ENCODE results near the gene FOXA3.

Gene FOXA3

GRCh38 chr19:45876161-45876410 lies 12.0 kb downstream of the FOXA3 start:
- TF ChIP-seq, protein P1, sequence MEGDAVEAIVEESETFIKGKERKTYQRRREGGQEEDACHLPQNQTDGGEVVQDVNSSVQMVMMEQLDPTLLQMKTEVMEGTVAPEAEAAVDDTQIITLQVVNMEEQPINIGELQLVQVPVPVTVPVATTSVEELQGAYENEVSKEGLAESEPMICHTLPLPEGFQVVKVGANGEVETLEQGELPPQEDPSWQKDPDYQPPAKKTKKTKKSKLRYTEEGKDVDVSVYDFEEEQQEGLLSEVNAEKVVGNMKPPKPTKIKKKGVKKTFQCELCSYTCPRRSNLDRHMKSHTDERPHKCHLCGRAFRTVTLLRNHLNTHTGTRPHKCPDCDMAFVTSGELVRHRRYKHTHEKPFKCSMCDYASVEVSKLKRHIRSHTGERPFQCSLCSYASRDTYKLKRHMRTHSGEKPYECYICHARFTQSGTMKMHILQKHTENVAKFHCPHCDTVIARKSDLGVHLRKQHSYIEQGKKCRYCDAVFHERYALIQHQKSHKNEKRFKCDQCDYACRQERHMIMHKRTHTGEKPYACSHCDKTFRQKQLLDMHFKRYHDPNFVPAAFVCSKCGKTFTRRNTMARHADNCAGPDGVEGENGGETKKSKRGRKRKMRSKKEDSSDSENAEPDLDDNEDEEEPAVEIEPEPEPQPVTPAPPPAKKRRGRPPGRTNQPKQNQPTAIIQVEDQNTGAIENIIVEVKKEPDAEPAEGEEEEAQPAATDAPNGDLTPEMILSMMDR (conservative IDR thresholded peaks at IDR 0.05; ENCODE audit: low read depth, low read length), result no peak
- no peak for DNase-seq (ENCODE audit: low read depth)
- no peak overlapping the region for H3K4me3 ChIP-seq (ENCODE audit: low read length)

- no peak for DNase-seq (ENCODE audit: low read depth)
- H3K4me3 ChIP-seq (ENCODE audit: low read length), result peak overlapping the region; percentile 10
- TF ChIP-seq, protein P1 (conservative IDR thresholded peaks at IDR 0.05; ENCODE audit: low read depth, low read length), result no peak
Measured at GRCh38 chr19:45876411-45877197, 12.5 kb downstream of the FOXA3 start.

GRCh38 chr19:45878043-45878794 lies 14.1 kb downstream of the FOXA3 start:
- H3K4me3 ChIP-seq (ENCODE audit: low read length), result no peak overlapping the region
- TF ChIP-seq, protein P1 (conservative IDR thresholded peaks at IDR 0.05; ENCODE audit: low read depth, low read length), result no peak
- DNase-seq (ENCODE audit: low read depth), result no peak

DNA sequence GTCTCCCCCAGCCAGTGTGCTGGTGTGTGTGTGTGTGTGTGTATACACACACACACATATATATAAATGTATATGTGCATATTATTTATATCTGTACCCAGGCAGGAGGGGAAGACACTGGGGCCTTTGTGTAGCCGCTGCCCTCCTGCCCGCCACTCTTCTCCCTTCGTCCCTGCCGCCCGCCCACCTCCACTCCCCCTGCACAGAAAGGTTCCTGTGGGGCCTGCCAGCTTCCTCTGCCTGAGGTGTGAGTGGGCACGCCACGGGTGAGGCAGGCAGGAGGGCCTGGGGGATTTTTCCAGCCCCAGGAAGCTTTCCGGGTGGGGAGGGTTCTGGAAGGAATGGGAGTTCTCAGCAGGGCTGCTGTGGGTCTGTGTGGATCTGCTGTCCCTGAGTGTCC lies 14.9 kb downstream of the FOXA3 start:
- TF ChIP-seq, protein P1 (conservative IDR thresholded peaks at IDR 0.05; ENCODE audit: low read depth, low read length), result no peak

DNA sequence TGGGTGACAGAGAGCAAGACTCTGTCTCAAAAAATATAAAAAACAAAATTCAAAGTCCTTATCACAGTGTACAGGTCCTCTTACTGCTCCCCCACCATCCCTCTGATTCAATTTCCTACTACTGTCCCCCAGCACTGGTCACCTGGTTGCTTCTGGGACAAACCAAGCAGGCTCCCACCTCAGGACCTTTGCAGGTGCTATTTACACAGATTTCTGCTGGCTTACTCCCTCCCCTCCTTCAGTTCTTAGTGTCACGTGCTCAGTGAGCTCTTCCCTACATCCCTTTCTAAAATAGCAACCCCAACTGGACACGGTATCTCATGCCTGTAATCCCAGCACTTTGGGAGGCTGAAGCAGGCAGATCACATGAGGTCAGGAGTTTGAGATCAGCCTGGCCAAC lies 15.8 kb downstream of the FOXA3 start:
- TF ChIP-seq, protein P1 (conservative IDR thresholded peaks at IDR 0.05; ENCODE audit: low read depth, low read length), result no peak
- no peak for DNase-seq (ENCODE audit: low read depth)
- no peak overlapping the region for H3K4me3 ChIP-seq (ENCODE audit: low read length)

More for the DNA sequence above, 14.9 kb downstream of the FOXA3 start:
- no peak for DNase-seq (ENCODE audit: low read depth)
- no peak overlapping the region for H3K4me3 ChIP-seq (ENCODE audit: low read length)

- no peak for DNase-seq (ENCODE audit: low read depth)
- H3K4me3 ChIP-seq (ENCODE audit: low read length), result no peak overlapping the region
- TF ChIP-seq, protein P1 (conservative IDR thresholded peaks at IDR 0.05; ENCODE audit: low read depth, low read length), result no peak
Measured at GRCh38 chr19:45881082-45881908, 17.2 kb downstream of the FOXA3 start.

Measured in retinal pigment epithelial cell (primary cell).